Panc1 (cell line): ENCODE results near the gene DDX31. TPM values are rescaled to one million over a fixed set of nuclear protein-coding genes. Genes with fewer than 3 reads are reported as not detected.

Experiments used
- ATAC-seq: fragments of 200-7000 bp; cut with Tn5 transposase; 2 replicates; pipeline ENCODE4 v1.9.1; 2020; ENCODE audit warnings: mild to moderate bottlenecking, moderate library complexity
- BruUV-seq: library from RNA; stranded (reverse); fragments of 400-500 nt; replicated peaks from 2 replicates; lab custom pipeline; 2021; lab: Mats Ljungman, UMichigan
- CTCF ChIA-PET: fragments of 300-600 bp; sonication (Branson Sonifier 250); formaldehyde crosslinking; loops from one replicate; lab custom pipeline; 2022; ENCODE audit warnings: antibody characterized with exemption; lab: Charles Lee
- POLR2A ChIA-PET: fragments of 300-600 bp; sonication (Branson Sonifier 250); formaldehyde crosslinking; loops from one replicate; lab custom pipeline; 2022; ENCODE audit warnings: antibody characterized with exemption; lab: Charles Lee
- DNase-seq: peaks from one replicate; pipeline ENCODE4 v3.0.0-alpha.2; 2010; ENCODE audit warnings: low read depth, low spot score
- H3K27ac ChIP-seq: 2 replicates; pipeline ENCODE4 v1.5.1; 2011; ENCODE audit warnings: mild to moderate bottlenecking, low read length, inconsistent platforms
- H3K27me3 ChIP-seq: fragments of 200-500 bp; sonication (Bioruptor generic); 2 replicates; pipeline ENCODE4 v1.6.0; 2014; ENCODE audit warnings: low read length, inconsistent platforms; ENCODE audit not compliant: control insufficient read depth, insufficient read depth
- H3K36me3 ChIP-seq: fragments of 200-500 bp; sonication (Bioruptor generic); 2 replicates; pipeline ENCODE4 v1.5.1; 2014; ENCODE audit warnings: inconsistent platforms, mild to moderate bottlenecking, low read length, moderate library complexity; ENCODE audit not compliant: control insufficient read depth, insufficient read depth
- H3K4me1 ChIP-seq: 2 replicates; pipeline ENCODE4 v1.5.1; 2011; ENCODE audit warnings: inconsistent platforms, mild to moderate bottlenecking, low read length, moderate library complexity; ENCODE audit not compliant: control insufficient read depth, insufficient read depth
- H3K4me3 ChIP-seq, 2 experiments: 2 replicates each; pipeline ENCODE4 v1.5.1; 2011 to 2012; ENCODE audit warnings: low read depth in 2 of 2, low read length in 2 of 2, mild to moderate bottlenecking in 2 of 2, inconsistent platforms in 1 of 2, moderate library complexity in 1 of 2
- H3K9me3 ChIP-seq: fragments of 200-500 bp; sonication (Bioruptor generic); 2 replicates; pipeline ENCODE4 v1.5.1; 2014; ENCODE audit warnings: low read depth, mild to moderate bottlenecking, inconsistent platforms, low read length, moderate library complexity; ENCODE audit not compliant: control insufficient read depth, insufficient read depth
- POLR2AphosphoS5 ChIP-seq: IDR thresholded peaks from 2 replicates; pipeline ENCODE4 v1.6.1; 2012; ENCODE audit warnings: mild to moderate bottlenecking, low read depth, low read length, moderate library complexity
- SIN3A ChIP-seq: IDR thresholded peaks from 2 replicates; pipeline ENCODE4 v1.6.1; 2012; ENCODE audit warnings: low read depth, mild to moderate bottlenecking, low read length, moderate library complexity, borderline replicate concordance; ENCODE audit not compliant: insufficient read depth
- TCF7L2 ChIP-seq: IDR thresholded peaks from 2 replicates; pipeline ENCODE4 v1.6.1; 2011; ENCODE audit warnings: mild to moderate bottlenecking, low read depth, low read length, inconsistent platforms
- in situ Hi-C: cut with HindIII; loops from 2 replicates; pipeline ENCODE4 v1.10.0; 2016; ENCODE audit warnings: low sequenced_read_pairs, low pct_unique_long_range_greater_than_20kb
- intact Hi-C: fragments of 100-400 bp; cut with micrococcal nuclease; formaldehyde crosslinking; loops from one replicate; pipeline ENCODE4 v1.10.0; 2022; ENCODE audit not compliant: unreplicated experiment
- total RNA-seq: library from RNA; stranded (reverse); gene quantifications from one replicate; pipeline ENCODE4 v1.2.1, GENCODE V29; 2021; ENCODE audit not compliant: unreplicated experiment
- TF ChIP-seq, protein P1 (sequence below): fragments of 450-650 bp; IDR thresholded peaks from 2 replicates; pipeline ENCODE4 v1.5.1; 2017; ENCODE audit warnings: mild to moderate bottlenecking
- TF ChIP-seq, protein P2 (sequence below), 2 experiments: IDR thresholded peaks; 2 replicates each; pipeline ENCODE4 v1.6.1; 2011 to 2012; ENCODE audit warnings: low read depth in 2 of 2, control low read depth in 1 of 2, low read length in 1 of 2, mild to moderate bottlenecking in 1 of 2, moderate library complexity in 1 of 2; ENCODE audit not compliant: insufficient read depth in 1 of 2

The DDX31 gene
- total RNA-seq, 1 experiment from 2014 or later = 17.5 TPM

GRCh38 chr9:132694144-132694543 is 24.4 kb upstream of the DDX31 start:
- CTCF ChIA-PET = no interaction called here
- Histone ChIP-seq H3K9me3 (peaks cover 4% of the 10 kb centered on the region; the same call in 1 of the 2 replicates), H3K4me3 (no peak overlapping the region), H3K36me3 (peaks cover 8% of the 10 kb centered on the region), H3K4me1 (no peaks in the 10 kb centered on the region), H3K27me3 (no peaks in the 10 kb centered on the region), H3K27ac (no peak overlapping the region)
- intact Hi-C loops (no loop called here), in situ Hi-C loops (no loop called here)
- ATAC-seq (no peak), DNase-seq (no peak)
- POLR2A ChIA-PET = no interaction called here
- no TSS peak for BruUV-seq
- TF ChIP-seq, protein P1, sequence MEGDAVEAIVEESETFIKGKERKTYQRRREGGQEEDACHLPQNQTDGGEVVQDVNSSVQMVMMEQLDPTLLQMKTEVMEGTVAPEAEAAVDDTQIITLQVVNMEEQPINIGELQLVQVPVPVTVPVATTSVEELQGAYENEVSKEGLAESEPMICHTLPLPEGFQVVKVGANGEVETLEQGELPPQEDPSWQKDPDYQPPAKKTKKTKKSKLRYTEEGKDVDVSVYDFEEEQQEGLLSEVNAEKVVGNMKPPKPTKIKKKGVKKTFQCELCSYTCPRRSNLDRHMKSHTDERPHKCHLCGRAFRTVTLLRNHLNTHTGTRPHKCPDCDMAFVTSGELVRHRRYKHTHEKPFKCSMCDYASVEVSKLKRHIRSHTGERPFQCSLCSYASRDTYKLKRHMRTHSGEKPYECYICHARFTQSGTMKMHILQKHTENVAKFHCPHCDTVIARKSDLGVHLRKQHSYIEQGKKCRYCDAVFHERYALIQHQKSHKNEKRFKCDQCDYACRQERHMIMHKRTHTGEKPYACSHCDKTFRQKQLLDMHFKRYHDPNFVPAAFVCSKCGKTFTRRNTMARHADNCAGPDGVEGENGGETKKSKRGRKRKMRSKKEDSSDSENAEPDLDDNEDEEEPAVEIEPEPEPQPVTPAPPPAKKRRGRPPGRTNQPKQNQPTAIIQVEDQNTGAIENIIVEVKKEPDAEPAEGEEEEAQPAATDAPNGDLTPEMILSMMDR = peak; percentile 5; the same call in 1 of the 2 replicates
- TF ChIP-seq, protein P2, sequence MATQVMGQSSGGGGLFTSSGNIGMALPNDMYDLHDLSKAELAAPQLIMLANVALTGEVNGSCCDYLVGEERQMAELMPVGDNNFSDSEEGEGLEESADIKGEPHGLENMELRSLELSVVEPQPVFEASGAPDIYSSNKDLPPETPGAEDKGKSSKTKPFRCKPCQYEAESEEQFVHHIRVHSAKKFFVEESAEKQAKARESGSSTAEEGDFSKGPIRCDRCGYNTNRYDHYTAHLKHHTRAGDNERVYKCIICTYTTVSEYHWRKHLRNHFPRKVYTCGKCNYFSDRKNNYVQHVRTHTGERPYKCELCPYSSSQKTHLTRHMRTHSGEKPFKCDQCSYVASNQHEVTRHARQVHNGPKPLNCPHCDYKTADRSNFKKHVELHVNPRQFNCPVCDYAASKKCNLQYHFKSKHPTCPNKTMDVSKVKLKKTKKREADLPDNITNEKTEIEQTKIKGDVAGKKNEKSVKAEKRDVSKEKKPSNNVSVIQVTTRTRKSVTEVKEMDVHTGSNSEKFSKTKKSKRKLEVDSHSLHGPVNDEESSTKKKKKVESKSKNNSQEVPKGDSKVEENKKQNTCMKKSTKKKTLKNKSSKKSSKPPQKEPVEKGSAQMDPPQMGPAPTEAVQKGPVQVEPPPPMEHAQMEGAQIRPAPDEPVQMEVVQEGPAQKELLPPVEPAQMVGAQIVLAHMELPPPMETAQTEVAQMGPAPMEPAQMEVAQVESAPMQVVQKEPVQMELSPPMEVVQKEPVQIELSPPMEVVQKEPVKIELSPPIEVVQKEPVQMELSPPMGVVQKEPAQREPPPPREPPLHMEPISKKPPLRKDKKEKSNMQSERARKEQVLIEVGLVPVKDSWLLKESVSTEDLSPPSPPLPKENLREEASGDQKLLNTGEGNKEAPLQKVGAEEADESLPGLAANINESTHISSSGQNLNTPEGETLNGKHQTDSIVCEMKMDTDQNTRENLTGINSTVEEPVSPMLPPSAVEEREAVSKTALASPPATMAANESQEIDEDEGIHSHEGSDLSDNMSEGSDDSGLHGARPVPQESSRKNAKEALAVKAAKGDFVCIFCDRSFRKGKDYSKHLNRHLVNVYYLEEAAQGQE (IDR thresholded peaks at IDR 0.05; ENCODE audit: insufficient read depth in 1 of 2, low read depth in 2 of 2, low read length in 1 of 2) = no peak
- no peak for TF ChIP-seq TCF7L2
- TF ChIP-seq POLR2AphosphoS5 = no peak

DNA sequence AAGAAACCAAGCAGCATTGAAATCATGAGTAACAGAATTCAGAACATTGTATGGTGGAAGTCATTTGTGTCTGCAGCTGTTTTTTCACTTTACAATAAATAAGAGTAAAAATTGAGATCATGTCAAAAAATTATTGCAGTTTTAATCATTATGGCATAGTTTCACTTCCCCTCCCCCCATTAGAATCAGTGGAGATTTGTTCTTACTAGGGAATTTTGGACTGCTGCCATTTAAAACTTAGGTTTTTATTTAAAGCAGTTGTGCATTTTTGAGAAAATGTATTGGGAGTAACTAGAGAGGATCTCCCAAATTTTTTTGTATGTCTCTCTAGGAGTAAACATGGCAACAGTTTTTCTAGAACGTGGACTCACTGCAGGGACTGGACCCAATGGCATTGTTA is 20.9 kb upstream of the DDX31 start:
- POLR2A ChIA-PET = interaction anchor here (0.6 kb wide), 1 partner anchor 9 kb away, joined by 4 read pairs; no protein-coding TSS in a partner anchor

More for the DNA sequence above, 20.9 kb upstream of the DDX31 start:
- no peak for ATAC-seq
- TF ChIP-seq SIN3A = no peak
- no peak for TF ChIP-seq POLR2AphosphoS5
- TF ChIP-seq, protein P2 (IDR thresholded peaks at IDR 0.05; ENCODE audit: insufficient read depth in 1 of 2, low read depth in 2 of 2, low read length in 1 of 2) = no peak
- Histone ChIP-seq H3K27me3 (no peaks in the 10 kb centered on the region), H3K4me3 (no peak overlapping the region), H3K27ac (no peak overlapping the region), H3K4me1 (no peaks in the 10 kb centered on the region), H3K36me3 (peaks cover 18% of the 10 kb centered on the region), H3K9me3 (no peaks in the 10 kb centered on the region)
- no TSS peak for BruUV-seq
- CTCF ChIA-PET = no interaction called here
- no peak for DNase-seq
- intact Hi-C loops = no loop called here
- in situ Hi-C loops = no loop called here
